Measurements from ENCODE around the gene UTP15. TPM values are rescaled to one million over a fixed set of nuclear protein-coding genes. Genes with fewer than 3 reads are reported as not detected.
A peak's percentile ranks its signal among the peaks of the same experiment; 100 is the strongest.

Gene UTP15
- total RNA-seq, 1 donor from 2014 or later, result 10.2 TPM

- peaks cover 48% of the 10 kb centered on the region for H3K36me3 ChIP-seq
- H3K4me1 ChIP-seq, result peaks cover 54% of the 10 kb centered on the region
- DNase-seq, result no peak
- H3K9me3 ChIP-seq (replicated peaks), result no peaks in the 10 kb centered on the region
- peak overlapping the region; percentile 94 for H3K27ac ChIP-seq (replicated peaks)
- H3K27me3 ChIP-seq (ENCODE audit: low read depth), result no peaks in the 10 kb centered on the region
- intact Hi-C loops (cut with micrococcal nuclease), result no loop called here
- TF ChIP-seq CTCF (IDR thresholded peaks at IDR 0.05; ENCODE audit: borderline replicate concordance), result no peak
- peak overlapping the region; percentile 86 for H3K4me3 ChIP-seq
These were observed 515 bp downstream of the UTP15 start for GRCh38 chr5:73565969-73566547.

GRCh38 chr5:73582285-73583145, 17.0 kb downstream of the UTP15 start:
- no peak for DNase-seq
- Histone ChIP-seq H3K4me3 (no peak overlapping the region), H3K27ac (replicated peaks) (no peak overlapping the region), H3K36me3 (peaks cover 47% of the 10 kb centered on the region), H3K27me3 (ENCODE audit: low read depth) (no peaks in the 10 kb centered on the region), H3K4me1 (no peaks in the 10 kb centered on the region), H3K9me3 (replicated peaks) (no peaks in the 10 kb centered on the region)
- intact Hi-C loops (cut with micrococcal nuclease), result no loop called here
- TF ChIP-seq CTCF (IDR thresholded peaks at IDR 0.05; ENCODE audit: borderline replicate concordance), result no peak

GRCh38 chr5:73587923-73588322, 22.4 kb downstream of the UTP15 start:
- no peak for DNase-seq
- H3K36me3 ChIP-seq, result no peaks in the 10 kb centered on the region
- no peaks in the 10 kb centered on the region for H3K27me3 ChIP-seq (ENCODE audit: low read depth)
- H3K4me3 ChIP-seq, result no peak overlapping the region
- no peak for TF ChIP-seq CTCF (IDR thresholded peaks at IDR 0.05; ENCODE audit: borderline replicate concordance)
- intact Hi-C loops (cut with micrococcal nuclease), result no loop called here
- H3K27ac ChIP-seq (replicated peaks), result no peak overlapping the region
- H3K4me1 ChIP-seq, result no peaks in the 10 kb centered on the region
- H3K9me3 ChIP-seq (replicated peaks), result no peaks in the 10 kb centered on the region

- Histone ChIP-seq H3K4me1 (no peaks in the 10 kb centered on the region), H3K36me3 (no peaks in the 10 kb centered on the region), H3K9me3 (replicated peaks) (no peaks in the 10 kb centered on the region), H3K27me3 (ENCODE audit: low read depth) (no peaks in the 10 kb centered on the region), H3K4me3 (no peak overlapping the region), H3K27ac (replicated peaks) (no peak overlapping the region)
- no peak for DNase-seq
- TF ChIP-seq CTCF (IDR thresholded peaks at IDR 0.05; ENCODE audit: borderline replicate concordance), result peak; percentile 92
- intact Hi-C loops (cut with micrococcal nuclease), result loop anchor here (2.0 to 5.0 kb wide), 2 partner anchors 202 to 1056 kb away; no protein-coding TSS in a partner anchor
These were observed 25.7 kb downstream of the UTP15 start for GRCh38 chr5:73591102-73591695.

- Histone ChIP-seq H3K9me3 (replicated peaks) (no peaks in the 10 kb centered on the region), H3K4me3 (no peak overlapping the region), H3K36me3 (no peaks in the 10 kb centered on the region), H3K27me3 (ENCODE audit: low read depth) (no peaks in the 10 kb centered on the region), H3K4me1 (no peaks in the 10 kb centered on the region), H3K27ac (replicated peaks) (no peak overlapping the region)
- intact Hi-C loops (cut with micrococcal nuclease), result loop anchor here (2.0 to 5.0 kb wide), 2 partner anchors 201 to 1055 kb away; no protein-coding TSS in a partner anchor
- TF ChIP-seq CTCF (IDR thresholded peaks at IDR 0.05; ENCODE audit: borderline replicate concordance), result no peak
- DNase-seq, result no peak
These were observed 26.4 kb downstream of the UTP15 start for GRCh38 chr5:73591698-73592501.
